ENCODE results near the gene ZNF880. TPM values are rescaled to one million over a fixed set of nuclear protein-coding genes. Genes with fewer than 3 reads are reported as not detected.

Gene ZNF880
- total RNA-seq = 10 to 100 TPM; 13.4 to 24.2 (median 18.7) TPM
- polyA plus RNA-seq = 10 to 100 TPM; 12.4 to 14.3 TPM
- long read RNA-seq, donor 1, partial matches to known transcripts = 1 of 10 reads
- long read RNA-seq, donor 1, other reads (novel, unspliced or antisense) = 1 of 10 reads
- long read RNA-seq, donor 2, transcript ZNF880-202 (4 exons, 2,230 nt) = major isoform, 9 of 12 reads
- long read RNA-seq, donor 2, partial matches to known transcripts = 0 of 12 reads
- long read RNA-seq, donor 2, other reads (novel, unspliced or antisense) = 1 of 12 reads
- long read RNA-seq, donor 3, transcript ZNF880-206 (4 exons, 953 nt) = major isoform, 7 of 15 reads
- long read RNA-seq, donor 3, transcript ZNF880-202 (4 exons, 2,230 nt) = minor isoform, 5 of 15 reads
- long read RNA-seq, donor 3, partial matches to known transcripts = 1 of 15 reads
- long read RNA-seq, donor 3, other reads (novel, unspliced or antisense) = 2 of 15 reads

GRCh38 chr19:52369559-52370340 lies at the start of gene ZNF880:
Gene ZNF880, plus strand, starts transcription at chr19:52369923. Its CDS starts 43 bp downstream, at chr19:52369966.
- no peaks in the 10 kb centered on the region for H3K27me3 ChIP-seq
- DNase-seq (peak; percentile 95), ATAC-seq (peak; percentile 99 to 100 (median 100))
- intact Hi-C loops (cut with DNase I) = no loop called here
- H3K27ac ChIP-seq = peak within 1 kb of the TSS; percentile 83 to 98 (median 96)
- H3K36me3 ChIP-seq = peaks cover 0 to 61% (median 39%) of the 10 kb centered on the region in 9 donors
- peak within 1 kb of the TSS; percentile 62 to 94 (median 78) for H3K4me3 ChIP-seq
- peak in 3 of 9 donors; percentile 14 to 27 (median 23) for TF ChIP-seq CTCF (IDR thresholded peaks at IDR 0.05)
- 1% methylated on average over 52 of the region's 52 CpGs for WGBS, 2 donors
- H3K9me3 ChIP-seq = peaks cover 0 to 96% (median 35%) of the 10 kb centered on the region in 11 donors
- peaks cover 0 to 15% (median 5%) of the 10 kb centered on the region in 9 donors for H3K4me1 ChIP-seq

GRCh38 chr19:52322429-52322828 lies 47.3 kb upstream of the ZNF880 start:
- 98 to 99% methylated on average over 6 of the region's 6 CpGs for WGBS, 2 donors
- H3K4me3 ChIP-seq = no peak overlapping the region
- H3K27me3 ChIP-seq = no peaks in the 10 kb centered on the region
- intact Hi-C loops (cut with DNase I) = no loop called here
- no peak for TF ChIP-seq CTCF (IDR thresholded peaks at IDR 0.05)
- no peaks in the 10 kb centered on the region for H3K4me1 ChIP-seq
- peaks cover 5 to 100% (median 99%) of the 10 kb centered on the region in 11 donors for H3K9me3 ChIP-seq
- peaks cover 12 to 74% (median 63%) of the 10 kb centered on the region in 9 donors for H3K36me3 ChIP-seq
- H3K27ac ChIP-seq = no peak overlapping the region
- ATAC-seq (no peak), DNase-seq (no peak)

- DNase-seq = no peak
- intact Hi-C loops (cut with DNase I) = no loop called here
- Histone ChIP-seq H3K36me3 (peaks cover 0 to 3% (median 0%) of the 10 kb centered on the region in 9 donors), H3K4me3 (no peak overlapping the region), H3K4me1 (peaks cover 0 to 8% (median 0%) of the 10 kb centered on the region in 9 donors), H3K9me3 (peaks cover 0 to 91% (median 53%) of the 10 kb centered on the region in 11 donors), H3K27me3 (no peaks in the 10 kb centered on the region), H3K27ac (no peak overlapping the region)
- no peak for ATAC-seq
- no peak for TF ChIP-seq CTCF (IDR thresholded peaks at IDR 0.05)
- WGBS, 2 donors = 87 to 93% methylated on average over 10 of the region's 10 CpGs
These were observed 38.0 kb upstream of the ZNF880 start for GRCh38 chr19:52331757-52332156.

GRCh38 chr19:52335768-52336116 lies 34.0 kb upstream of the ZNF880 start:
- H3K27me3 ChIP-seq = no peaks in the 10 kb centered on the region
- H3K4me1 ChIP-seq = peaks cover 0 to 16% (median 0%) of the 10 kb centered on the region in 9 donors
- TF ChIP-seq CTCF (IDR thresholded peaks at IDR 0.05) = no peak
- H3K36me3 ChIP-seq = peaks cover 0 to 11% (median 0%) of the 10 kb centered on the region in 9 donors
- 46 to 48% methylated on average over 9 of the region's 9 CpGs for WGBS, 2 donors
- peak in 7 of 8 donors; percentile 28 to 65 (median 49) for ATAC-seq
- peaks cover 0 to 65% (median 31%) of the 10 kb centered on the region in 11 donors for H3K9me3 ChIP-seq
- intact Hi-C loops (cut with DNase I) = loop anchor here in 3 of 10 donors (5.0 kb wide), 1 partner anchor 38 kb away; the partner anchor contains the start of gene ZNF480 (in 3 of the 3)
- H3K4me3 ChIP-seq = peak overlapping the region; percentile 61 to 99 (median 78)
- peak overlapping the region in 9 of 10 donors; percentile 74 to 92 (median 87) for H3K27ac ChIP-seq
- no peak for DNase-seq
